T-helper 9 cell (primary cell): ENCODE results near the gene SYNE1.
"Not testable (repeated sequence)": the region's sequence is repeated elsewhere in the genome, so short reads cannot be mapped to it uniquely, and the experiment has no call there.

Source experiments
- DNase-seq: peaks from one replicate; pipeline ENCODE4 v3.0.0-alpha.2; 2020

The SYNE1 gene

DNA sequence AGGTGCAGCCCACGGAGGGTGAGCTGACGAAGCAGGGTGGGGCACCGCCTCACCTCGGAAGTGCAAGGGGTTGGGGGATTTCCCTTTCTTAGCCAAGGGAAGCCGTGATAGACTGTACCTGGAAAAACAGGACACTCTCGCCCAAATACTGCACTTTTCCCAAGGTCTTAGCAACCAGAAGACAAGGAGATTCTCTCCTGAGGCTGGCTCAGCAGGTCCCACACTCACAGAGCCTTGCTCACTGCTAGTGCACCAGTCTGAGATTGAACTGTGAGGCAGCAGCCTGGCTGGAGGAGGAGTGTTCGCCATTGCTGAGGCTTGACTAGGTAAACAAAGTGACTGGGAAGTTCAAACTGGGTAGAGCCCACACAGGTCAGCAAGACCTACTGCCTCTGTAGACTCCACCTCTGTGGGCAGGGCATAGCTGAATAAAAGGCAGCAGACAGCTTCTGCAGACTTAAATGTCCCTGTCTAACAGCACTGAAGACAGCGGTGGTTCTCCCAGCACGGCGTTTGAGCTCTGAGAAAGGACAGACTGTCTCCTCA lies 28.0 kb downstream of the SYNE1 start:
- DNase-seq, result no peak

DNA sequence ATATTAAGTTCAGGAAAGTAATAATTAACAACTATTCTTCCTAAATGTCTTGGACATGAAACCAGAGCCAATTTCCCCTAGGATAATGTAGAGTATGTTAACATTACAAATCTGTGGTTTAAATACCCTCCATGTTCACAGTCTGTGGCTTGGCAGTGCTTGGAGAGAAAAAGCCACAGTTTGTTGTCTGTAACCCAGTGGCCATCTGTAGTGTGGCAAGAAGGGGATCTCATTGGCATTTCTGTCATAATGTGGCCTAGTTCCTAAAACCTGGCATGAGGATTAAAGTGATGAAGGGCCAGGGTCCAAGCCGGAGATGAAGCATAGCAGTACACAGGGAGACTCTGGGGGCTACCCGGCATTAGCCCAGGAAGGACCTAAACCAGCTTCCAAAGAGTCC lies 31.2 kb downstream of the SYNE1 start:
- no peak for DNase-seq

DNA sequence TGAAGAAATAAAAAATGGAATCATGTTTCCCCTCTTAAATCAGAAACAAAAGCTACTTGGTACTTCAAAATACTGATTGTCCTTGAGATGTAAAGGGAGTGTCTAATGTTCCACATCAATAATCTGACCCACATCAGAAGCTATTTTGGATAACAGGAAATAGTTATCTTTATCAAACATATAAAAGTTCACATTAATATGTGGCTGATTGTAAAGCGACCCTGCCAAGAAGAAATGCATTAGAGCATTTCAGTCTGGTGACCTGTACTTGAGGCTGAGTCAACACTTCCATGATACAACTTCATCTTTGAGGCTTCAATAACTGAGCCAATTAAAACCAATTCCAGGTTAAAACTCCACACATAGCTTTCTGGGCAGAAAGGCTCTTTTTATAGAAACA lies 31.8 kb downstream of the SYNE1 start:
- DNase-seq, result no peak

DNA sequence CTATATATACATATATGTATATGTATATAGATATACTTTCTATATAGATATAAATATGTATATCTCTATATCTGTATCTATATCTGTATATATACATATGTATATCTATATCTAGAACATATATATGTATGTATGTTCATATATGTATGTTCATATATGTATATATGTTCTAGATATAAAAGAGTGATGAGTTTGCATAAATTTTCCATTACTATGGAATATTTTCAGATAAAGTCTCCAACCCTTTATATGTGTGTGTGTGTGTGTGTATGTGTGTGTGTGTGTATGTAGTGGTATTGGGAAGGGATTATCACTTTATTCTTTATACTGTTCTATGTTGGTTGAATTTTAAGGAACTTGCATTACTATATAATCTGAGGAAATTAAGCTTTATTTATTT lies 33.3 kb downstream of the SYNE1 start:
- no peak for DNase-seq

DNA sequence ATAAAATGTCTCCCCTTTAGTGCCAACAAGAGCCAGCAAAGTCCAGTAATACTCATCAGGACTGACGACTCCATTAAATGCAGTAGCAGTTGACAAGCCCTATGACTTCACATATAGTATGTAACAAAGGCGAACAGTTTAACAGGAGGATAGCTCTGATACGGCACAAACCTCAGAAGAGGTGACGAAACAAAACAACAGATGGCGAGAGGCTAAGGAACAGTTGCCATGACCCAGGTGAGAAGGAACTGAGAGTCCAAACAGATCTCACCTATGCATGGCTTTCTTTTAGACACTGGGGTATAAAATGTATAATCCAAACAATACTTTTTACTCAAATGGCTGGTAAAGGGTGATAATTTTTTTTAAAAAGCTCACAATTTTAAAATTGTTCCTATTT lies 37.1 kb downstream of the SYNE1 start:
- DNase-seq, result no peak

DNA sequence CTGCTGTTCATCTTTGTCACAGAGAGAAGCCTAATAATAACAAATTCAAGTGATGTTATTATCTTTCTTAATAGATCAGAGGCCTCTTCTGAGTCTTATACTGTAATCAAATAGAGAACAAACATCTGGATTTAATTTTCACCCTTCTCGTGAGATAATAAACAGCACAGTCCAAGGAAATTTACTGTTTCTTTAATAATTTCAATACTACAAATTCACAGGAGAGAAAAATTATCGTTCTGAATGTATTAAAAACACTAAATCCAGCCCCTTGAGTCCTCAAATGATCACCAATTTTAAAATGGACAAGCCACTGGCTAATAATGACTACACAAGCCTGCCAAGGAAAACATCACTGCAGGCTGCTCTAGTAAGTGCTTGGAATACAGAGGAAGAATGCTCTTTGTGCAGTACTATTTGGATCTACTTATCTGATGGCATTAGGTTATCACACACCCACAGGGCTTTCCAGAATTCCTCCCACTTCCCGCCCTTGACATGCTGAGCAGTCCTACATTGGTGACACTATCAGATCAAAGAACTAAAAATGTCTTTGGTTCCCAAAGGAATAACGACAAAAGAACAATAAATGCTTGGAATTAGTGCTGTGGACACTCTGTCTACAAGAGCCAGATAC lies 38.1 kb downstream of the SYNE1 start:
- DNase-seq, result no peak

DNA sequence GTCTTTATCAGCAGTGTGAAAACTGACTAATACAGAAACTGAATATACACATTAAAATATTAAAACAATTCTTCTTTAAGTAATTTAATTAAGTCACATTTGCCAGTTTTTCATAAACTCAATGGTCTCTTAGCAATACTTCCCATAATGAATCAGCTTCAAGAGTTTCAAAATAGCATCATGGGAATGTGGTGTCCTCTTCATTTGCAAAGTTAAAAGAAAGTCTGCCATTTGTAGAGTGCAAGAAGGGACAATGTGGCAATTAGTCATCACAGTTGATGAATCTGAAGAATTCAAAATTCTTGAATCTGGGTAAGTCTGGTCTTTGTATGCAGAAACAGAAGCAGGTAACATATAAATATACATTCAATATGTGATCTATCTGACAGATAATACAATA lies 38.7 kb downstream of the SYNE1 start:
- no peak for DNase-seq

DNA sequence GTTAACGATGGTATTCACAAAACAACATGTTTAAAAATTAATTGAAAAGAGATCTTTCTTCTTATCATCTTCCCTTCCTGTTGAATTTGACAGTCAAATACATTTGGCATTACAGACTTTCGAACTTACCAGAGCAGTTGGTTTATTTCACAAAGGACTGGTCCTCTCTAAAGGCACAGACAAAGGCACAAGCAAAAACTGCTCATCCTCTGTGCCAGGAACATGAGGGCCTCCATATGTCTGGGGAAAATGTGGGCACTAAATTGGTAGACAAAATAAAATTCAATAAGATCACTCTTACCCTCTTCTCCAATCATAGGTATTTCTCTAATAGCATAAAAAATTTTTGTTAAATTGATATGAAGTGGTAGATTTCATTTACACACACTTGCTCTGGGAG lies 40.4 kb downstream of the SYNE1 start:
- no peak for DNase-seq

DNA sequence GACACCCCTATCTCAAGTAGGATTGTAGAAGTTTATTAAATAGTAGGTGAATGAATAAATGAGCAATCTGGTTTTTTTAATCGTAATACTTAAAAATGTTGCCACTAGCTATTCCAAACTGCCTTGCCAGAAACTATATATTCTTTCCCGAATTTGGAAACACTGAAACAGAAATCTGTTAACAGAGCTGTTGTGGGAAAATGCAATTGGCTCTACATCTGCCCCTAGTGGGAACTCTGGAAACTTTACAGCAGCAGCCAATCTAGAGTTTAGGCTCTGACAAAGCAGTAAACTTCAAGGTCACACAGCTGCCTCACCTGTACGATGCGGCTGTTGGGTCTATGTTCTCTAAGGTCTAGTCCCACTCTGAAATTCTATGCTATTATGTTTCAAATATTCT lies 41.7 kb downstream of the SYNE1 start:
- DNase-seq, result no peak

DNA sequence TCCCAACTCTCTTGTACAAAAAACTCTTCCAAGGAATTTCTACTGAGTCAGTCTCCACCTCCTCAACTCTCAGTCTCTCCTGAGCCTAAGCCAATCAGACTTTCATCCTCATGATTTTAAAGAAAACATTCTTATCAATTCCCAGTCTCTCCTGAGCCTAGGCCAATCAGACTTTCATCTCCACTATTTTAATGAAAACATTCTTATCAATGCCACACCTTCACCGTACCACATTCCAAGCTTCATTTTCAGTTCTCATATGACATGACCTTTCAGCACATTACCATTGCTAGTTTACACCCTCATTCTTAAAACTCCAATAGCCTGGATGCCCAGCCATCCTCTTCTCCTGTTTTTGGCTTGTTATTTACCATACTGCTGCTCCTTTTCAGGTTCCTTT lies 42.5 kb downstream of the SYNE1 start:
- no peak for DNase-seq

DNA sequence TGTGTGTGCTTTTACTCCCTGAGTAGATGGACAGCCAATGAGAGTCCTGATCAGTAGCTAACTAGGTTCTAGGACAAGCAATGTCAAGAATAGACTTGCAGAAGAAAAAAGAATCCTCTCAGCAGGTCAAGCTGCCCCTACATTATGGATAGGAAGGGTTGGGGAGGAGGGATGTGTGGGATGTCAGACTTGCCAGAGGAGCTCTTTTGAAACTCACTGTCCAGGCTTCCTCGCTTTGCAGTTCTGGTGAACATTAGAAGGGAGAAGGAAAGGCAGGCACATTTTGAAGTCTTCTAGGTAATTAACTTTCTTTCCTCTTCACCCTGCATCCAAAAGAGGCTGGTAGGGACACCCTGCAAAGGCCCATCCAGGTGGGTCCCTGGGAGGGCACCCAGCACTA lies 48.7 kb downstream of the SYNE1 start:
- no peak for DNase-seq

DNA sequence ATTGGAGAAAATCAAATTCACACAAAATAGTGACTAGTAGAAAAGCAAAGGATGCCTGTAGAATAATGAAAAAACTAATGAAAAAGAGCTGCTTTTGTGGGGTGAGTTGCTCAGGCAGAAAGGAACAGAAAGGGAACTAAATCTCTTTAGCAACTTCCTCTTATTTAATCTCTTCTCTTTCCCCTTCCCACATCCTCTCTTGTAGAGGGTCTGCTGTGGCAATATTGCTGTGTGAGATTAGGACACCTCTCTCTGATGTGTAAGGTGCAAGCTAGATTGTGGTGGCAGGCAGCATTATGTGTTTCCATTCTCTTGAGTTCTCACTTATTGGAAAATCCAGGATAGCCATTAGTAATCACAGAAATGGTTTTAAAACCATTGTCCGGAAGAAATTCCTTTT lies 49.7 kb downstream of the SYNE1 start:
- DNase-seq, result no peak

DNA sequence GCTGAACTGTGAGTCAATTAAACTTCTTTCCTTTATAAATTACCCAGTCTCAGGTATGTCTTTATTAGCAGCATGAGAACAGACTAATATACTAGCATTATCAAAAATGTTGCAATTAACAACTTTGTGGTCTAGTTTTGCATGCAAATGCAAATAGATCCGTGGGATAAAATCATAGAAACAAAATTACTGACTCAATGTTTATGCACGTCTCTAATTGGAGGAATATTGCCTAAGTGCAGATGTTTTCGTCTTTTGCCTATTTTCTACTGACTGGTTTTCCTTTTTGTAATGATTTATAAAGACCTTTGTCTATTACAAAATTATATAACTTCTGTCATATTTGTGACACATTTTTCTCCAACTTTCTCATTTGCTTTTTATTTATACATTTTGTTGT lies 51.9 kb downstream of the SYNE1 start:
- no peak for DNase-seq

DNA sequence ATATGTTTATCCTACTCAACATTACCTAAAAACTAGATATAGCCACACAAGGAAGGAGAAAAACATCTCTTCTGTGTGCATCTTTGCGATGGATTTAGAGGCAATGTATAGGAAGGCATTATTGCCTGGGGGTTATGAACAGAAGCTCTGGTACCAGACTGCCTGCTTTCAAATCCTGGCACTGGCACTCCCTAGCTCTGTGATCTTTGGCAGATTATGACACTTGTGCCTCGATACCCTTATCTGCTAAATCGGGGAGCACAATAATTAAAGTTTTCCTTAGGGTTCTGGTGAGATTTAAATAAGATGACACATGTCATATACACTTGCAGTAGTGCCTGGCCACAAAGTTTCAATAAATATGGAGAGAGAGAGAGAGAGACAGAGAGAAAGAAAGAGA lies 53.3 kb downstream of the SYNE1 start:
- no peak for DNase-seq

DNA sequence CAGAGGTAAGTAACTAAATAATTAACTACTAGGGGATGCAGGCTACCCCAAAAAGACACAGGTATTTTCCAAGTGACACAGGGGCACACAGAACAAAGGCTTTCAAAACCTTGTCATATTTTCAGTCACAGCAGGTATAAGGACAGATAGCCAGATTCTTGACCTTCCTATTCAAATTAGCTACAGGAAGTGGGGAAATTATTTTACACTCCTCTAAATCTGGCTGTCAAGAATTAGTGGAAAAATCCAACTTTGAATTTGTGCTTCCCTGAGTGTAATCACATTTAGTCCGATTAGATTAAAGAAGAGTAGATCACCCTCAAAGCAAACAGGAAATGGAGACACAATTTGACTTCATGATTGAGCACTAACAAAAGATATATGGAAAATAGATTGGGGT lies 60.6 kb downstream of the SYNE1 start:
- DNase-seq, result no peak

DNA sequence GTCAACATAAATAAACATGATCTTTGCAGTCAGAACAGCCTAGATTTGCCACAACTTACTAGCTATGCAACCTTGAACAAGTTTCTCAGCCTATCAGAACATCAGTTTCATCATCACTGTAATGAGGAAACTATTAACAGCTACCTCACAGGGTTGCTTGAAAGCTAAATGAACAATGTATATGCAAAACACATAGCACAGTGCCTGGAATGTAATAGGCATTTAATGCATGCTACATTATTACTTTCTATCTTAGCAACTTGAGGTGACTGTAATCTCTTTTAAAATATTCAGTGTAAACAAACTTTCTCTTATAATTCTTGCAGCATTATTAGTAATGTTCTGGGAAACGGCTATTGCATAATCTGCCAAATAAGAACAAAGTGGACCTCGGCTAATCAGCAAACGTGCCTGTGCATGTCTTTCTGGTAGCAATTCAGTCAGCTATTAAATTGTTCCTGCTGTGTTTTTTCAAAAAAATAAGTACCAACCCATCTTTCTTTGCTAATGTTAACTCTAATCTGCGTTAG lies 61.5 kb downstream of the SYNE1 start:
- no peak for DNase-seq

DNA sequence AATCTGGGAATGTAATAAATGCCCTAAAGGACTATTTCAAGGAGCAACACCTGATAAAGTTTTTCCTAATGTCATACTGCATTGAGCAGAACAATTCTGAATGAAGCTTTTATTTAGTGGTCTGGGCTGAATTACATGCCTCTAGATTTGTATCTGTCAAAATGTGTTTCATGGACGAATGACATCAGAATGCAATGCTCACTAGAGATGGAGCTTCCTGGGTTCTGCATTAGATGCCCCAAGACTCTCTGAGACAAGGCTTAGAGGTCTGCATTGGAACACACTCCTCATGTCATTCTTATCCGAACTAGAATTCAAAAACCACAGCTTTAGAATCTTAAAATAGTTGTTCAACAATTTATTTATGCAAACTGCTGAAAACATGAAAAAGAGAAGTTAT lies 62.0 kb downstream of the SYNE1 start:
- DNase-seq, result no peak

DNA sequence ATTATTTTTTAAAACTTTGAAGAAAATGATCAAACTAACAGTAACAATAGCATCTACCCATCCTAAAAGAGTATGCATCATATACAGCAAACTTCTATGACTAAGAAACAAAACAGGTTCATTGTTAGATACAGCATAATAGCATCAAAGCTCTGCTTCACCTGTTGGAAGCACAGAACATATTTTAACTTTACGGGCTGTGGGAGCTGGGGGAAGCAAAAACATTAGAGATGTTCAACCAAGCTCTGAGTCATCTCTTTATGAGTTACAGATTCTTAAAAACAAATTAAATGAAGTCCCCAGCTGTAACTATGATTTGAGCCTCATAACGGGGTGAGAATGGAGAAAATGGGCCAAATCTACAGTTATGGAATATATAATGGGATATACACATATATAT lies 63.4 kb downstream of the SYNE1 start:
- DNase-seq, result no peak

DNA sequence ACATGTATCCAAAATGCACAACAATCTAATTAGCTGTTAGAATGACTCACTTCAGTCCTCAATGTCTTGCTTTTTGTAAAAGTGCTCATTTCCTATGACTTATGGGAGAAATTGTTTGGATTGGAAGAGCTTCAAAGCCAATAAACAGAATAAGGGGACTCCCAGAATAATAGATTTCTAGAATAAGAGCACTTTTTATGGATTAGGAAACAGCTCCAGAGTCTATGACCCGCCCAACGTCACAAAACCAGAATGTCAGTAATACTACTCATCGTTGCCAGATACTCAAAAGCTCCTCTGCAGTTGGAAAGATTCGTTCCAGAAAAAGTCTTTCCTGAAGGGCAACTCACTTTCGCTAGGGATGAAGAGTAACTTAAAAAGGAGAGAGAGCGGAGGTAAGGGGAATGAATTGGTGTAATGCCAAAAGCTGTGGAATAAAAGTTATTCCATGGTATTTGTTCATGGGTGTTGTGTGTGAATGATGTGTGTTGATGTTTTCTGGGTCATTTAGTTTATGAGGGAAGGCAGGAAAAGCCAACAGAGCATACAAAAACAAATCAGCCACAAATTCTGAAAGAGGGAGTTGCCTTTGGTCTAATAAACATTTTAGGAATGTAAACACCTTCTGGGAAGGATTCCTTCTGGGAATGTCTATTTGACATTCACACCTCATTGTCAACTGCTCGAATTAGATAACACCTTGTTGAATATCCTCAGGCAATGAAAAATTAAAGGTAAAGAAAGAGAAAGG lies 64.6 kb downstream of the SYNE1 start:
- no peak for DNase-seq

DNA sequence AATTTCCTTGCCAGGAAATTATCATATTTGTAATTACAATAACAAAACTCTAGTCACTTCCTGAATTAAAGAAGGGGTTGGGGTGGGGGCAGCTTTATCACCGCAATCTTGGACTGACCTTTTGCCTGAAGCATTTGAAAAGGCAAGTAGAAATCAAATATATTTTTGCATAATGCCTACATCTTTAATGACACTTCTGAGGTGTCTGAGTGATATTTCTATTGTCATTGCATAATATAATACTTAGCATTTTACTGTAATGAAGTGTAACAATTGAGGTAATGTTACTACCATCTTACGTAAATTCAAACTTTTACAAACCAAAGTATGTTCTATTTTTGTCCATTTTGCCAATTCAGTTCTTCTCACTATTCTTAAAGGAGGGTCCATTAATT lies 65.2 kb downstream of the SYNE1 start:
- DNase-seq, result no peak

DNA sequence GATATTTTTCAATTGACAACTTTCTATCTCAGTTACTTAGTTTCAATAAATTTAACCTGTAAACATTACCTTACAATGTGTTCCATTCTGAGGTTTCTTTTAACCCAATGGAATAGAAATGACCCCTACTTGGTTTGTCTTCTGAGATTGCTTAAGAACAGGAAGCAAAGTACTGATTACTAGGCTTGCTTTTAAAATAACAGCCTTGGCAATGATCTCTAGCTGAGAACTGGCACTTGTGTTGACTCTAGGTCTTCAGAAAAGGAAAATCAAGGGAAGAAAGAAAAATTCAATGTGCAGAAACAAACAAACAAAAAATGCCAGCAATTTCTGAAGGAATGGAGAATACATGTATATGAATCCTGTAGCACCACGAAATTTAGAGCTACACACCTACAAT lies 66.1 kb downstream of the SYNE1 start:
- DNase-seq, result no peak

DNA sequence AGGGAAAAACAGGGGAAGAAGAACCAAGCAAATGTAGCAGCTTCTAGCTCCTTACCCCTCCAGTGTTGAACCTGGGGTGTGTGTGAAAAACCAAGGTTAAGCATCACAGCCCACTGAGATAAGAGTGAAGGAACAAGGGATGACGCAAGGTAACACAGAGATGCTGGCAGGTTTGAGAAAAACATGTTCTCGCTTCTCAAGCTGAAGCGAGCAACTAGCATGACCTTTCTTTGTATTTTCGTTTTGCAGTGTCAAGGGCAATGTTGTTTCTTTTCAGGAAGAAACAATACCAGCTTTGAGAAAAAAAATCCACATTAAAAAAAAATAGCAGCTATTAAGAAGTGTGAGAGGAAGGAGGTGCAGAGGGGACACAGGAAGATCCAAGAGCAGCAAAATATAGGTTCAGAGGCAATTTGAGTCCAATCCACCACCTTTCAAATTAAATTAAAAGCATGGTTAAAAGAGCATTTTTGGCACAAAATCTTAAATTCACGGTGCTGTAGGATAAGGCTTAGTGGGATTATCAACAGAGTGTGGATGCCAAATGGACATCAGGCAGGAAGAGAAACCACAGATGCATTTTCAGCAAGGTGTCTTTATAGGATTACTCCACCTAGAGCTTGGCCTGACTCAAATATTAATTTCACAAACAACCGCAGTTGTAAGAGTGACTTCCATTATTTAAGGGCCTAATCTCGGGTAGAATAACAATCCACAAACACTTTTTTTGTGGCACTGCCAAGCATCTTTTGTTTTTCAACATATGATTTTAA lies 70.9 kb downstream of the SYNE1 start:
- no peak for DNase-seq

DNA sequence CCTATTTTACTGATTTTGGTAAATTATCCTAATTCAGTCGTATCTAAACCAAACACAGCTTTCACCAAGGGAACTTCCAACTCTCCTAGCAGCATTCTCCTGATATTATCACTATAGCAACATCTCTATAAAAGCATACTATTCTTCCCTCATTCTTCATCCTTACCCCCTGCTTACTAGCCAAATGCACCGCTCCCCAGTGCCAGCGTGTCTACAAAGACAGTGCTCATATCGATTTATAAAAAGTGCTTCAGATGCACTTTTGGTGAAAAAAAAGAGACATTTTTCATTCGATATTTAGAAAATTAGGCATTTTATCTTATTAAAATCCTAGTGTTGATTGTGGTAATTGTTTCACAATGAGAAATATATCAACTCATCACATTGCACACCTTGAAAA lies 74.0 kb downstream of the SYNE1 start:
- no peak for DNase-seq

DNA sequence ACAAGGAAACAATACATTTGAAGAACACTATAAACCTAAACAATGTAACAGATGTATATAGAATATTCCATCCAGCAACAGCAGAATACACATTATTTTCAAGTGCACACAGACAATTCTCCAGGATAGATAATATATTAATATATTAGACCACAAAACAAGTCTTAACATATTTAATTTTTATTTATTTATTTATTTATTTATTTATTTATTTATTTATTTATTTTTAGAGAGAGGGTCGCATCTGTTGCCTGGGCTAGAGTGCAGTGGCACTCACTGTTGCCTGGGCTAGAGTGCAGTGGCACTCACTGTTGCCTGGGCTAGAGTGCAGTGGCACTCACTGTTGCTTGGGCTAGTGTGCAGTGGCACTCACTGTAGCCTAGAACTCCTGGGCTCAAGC lies 78.4 kb downstream of the SYNE1 start:
- not testable (repeated sequence) for DNase-seq
